Measurements from ENCODE around the gene CCDC9B.

Gene CCDC9B

DNA sequence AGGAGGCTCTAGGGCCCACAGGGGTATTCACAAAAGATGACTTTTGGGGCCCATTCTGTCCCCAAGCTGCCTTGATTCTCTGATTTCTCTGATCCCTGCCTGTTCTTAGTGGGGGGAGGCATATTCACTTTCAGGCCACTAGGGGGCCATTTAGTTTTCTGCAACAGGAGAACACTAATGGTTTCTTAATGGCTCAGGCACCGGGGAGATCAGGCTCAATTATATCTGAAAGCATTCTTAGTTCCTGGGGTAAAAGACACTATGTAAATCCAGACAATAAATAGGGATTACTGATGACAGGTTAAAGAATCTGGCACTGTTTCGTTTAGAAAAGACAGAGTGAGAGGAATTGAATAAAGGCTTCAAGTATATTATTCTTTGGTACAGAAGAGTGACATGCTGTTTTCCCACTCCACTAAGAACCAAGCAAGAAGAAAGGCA lies 19.8 kb downstream of the CCDC9B start:
- TF ChIP-seq, protein P1, sequence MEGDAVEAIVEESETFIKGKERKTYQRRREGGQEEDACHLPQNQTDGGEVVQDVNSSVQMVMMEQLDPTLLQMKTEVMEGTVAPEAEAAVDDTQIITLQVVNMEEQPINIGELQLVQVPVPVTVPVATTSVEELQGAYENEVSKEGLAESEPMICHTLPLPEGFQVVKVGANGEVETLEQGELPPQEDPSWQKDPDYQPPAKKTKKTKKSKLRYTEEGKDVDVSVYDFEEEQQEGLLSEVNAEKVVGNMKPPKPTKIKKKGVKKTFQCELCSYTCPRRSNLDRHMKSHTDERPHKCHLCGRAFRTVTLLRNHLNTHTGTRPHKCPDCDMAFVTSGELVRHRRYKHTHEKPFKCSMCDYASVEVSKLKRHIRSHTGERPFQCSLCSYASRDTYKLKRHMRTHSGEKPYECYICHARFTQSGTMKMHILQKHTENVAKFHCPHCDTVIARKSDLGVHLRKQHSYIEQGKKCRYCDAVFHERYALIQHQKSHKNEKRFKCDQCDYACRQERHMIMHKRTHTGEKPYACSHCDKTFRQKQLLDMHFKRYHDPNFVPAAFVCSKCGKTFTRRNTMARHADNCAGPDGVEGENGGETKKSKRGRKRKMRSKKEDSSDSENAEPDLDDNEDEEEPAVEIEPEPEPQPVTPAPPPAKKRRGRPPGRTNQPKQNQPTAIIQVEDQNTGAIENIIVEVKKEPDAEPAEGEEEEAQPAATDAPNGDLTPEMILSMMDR (IDR thresholded peaks at IDR 0.05; ENCODE audit: extremely low read depth, missing control alignments) = peak; percentile 85
- peak; percentile 84 for DNase-seq (ENCODE audit: low spot score)

DNA sequence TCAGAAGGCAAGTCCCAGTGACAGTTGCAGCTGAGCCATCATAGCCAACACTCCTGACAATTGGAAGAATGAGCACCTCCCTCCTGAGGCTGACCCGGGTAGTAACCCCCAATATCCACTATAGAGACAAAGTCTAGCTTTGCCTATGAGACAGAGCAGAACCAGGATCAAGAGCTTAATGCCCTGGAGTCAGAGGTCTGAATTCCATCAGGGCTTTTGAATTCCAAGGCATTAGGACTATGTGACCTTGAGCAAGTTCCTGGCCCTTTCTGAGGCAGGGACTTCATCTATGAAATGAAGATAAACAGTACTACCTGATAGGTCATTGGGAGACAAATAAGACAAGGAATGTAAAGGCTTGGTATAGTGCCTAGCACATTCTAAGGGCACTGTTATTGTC lies 20.3 kb downstream of the CCDC9B start:
- no peak for DNase-seq (ENCODE audit: low spot score)
- TF ChIP-seq, protein P1 (IDR thresholded peaks at IDR 0.05; ENCODE audit: extremely low read depth, missing control alignments) = no peak

DNA sequence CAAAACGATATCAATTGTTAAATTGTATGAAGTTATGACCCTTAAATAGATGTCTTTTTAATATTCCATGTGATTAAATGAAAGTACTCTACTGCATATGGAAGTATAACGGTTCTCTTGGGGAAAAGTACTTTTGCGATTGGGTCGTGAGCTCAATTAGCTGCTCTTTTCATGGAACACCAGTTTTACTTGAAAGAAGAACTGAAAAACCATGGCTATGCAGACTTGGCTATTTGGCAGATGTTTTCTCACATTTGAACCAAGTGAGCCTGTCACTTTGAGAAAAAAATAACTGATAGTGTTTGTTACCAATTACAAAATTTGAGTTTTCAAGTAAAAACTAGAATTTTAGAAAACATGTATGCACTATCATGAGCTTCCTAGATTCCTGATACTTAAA lies 23.2 kb downstream of the CCDC9B start:
- no peak for DNase-seq (ENCODE audit: low spot score)
- TF ChIP-seq, protein P1 (IDR thresholded peaks at IDR 0.05; ENCODE audit: extremely low read depth, missing control alignments) = no peak

DNA sequence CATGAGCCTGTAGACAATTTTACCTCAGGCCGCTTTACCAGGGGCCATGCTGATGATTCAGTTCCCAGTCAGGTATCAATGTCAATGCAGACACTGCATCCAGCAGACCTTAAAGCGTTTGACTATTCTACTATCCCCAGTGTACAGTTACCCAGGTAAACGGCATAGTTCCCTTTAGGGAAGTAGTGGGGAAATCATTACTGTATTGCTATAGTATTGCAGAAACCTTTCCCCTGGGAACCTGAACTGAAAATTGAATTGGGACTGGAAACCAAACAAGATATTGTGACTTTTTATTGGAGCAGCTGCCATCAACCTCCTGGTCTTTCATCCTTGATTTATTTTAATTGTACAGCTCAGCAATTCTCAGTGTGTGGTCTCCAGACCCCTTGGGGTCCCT lies 23.8 kb downstream of the CCDC9B start:
- TF ChIP-seq, protein P1 (IDR thresholded peaks at IDR 0.05; ENCODE audit: extremely low read depth, missing control alignments) = no peak
- DNase-seq (ENCODE audit: low spot score) = no peak

DNA sequence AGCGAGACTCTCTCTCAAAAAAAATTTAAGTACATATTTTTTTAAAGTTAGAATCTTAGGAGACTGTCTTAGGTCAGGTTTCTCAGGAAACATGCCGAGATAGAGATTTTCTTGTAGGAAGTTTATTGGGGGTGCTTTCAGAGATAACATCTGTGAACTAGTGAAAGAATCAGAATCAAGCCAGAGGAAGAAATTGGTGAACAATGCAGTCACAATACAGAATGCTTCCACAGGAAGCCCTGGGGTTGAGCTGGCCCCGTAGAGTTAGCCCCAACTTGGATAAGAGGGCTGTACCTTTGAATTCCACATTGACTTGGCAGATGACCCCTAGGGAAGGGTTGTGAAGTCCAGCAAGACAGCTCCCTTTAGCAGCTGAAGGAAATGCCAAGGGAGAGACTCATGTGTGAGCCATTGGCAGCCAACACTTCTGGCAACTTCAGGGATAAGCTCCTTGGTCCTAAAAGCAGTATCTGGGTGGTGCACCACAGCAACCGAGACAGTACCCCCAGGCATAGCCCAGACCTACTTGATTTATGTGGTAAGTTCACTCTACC lies 25.9 kb downstream of the CCDC9B start:
- TF ChIP-seq, protein P1 (IDR thresholded peaks at IDR 0.05; ENCODE audit: extremely low read depth, missing control alignments) = no peak
- no peak for DNase-seq (ENCODE audit: low spot score)

DNA sequence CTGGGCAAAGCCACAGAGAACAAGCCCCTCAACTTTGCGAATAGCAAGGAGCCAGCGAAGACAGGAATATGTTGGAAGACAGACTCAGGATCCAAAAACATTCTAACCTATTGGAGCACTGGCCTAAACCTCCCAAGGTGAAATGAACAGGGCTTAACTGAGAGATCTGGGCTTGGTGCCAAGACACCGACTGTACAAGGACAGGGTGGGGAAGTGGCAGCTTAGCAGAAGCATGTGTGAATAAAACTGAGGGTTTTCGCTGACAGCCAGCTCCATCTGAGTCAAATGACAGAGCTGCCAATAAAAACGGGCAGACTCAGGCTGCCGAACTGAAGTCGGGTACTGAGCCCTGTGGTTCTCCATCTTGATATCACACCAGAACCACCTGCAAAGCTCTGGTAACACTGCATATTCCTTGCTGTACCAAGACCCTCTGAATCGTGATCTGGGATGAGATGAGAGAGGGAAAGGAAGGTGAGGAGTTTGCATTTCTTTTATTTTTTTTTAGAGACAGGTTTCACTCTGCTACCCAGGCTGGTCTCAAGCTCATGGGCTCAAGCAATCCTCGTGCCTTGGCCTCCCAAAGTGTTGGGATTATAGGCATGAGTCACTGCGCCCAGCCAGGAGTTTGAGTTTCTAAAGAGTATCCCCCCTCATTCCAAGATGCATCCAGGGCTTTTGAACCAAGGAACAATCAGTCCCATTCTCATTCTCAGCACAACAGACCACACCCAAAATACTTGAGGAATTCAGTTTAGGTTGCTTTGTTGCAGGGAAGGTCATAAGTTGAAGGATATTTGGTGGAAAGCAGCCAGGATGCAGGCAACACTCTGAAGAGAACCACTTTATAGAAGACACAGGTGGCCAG lies 27.0 kb downstream of the CCDC9B start:
- DNase-seq (ENCODE audit: low spot score) = no peak
- TF ChIP-seq, protein P1 (IDR thresholded peaks at IDR 0.05; ENCODE audit: extremely low read depth, missing control alignments) = no peak

DNA sequence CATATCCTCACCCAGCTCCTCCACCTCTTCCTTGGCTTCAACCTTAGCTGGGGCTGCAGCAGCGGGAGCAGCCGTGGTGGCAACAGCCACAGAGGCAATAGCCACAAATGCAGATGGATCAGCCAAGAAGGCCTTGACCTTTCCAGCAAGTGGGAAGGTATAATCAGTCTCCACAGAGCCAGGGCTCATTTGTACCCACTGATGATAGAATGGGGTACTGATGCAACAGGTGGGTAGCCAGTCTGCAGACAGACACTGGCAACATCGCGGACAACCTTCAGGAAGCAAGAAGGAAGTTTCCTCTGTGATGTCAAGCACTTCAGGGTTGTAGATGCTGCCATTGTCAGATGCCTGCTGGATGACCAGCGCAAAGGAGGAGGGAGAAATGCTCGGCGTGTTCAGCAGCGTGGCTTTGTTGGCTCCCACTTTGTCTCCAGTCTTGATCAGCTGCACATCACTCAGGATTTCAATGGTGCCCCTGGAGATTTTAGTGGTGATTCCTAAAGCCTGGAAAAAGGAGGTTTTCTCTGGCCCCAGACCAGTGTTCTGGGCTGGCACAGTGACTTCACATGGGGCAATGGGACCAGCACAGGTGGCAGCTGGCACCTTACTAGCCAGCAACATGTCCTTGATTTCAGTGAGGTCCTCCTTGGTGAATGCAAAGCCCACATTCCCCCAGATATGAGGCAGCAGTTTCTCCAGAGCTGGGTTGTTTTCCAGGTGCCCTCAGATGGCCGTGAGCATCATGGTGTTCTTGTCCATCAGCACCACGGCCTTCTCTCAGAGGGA lies 28.2 kb downstream of the CCDC9B start:
- TF ChIP-seq, protein P1 (IDR thresholded peaks at IDR 0.05; ENCODE audit: extremely low read depth, missing control alignments) = no peak
- DNase-seq (ENCODE audit: low spot score) = no peak
